Endothelial cell of umbilical vein (primary cell): Measurements from ENCODE around the gene BDH1.

ENCODE experiments used
- EZH2 ChIP-seq: IDR thresholded peaks from 2 replicates; pipeline ENCODE4 v1.6.1; 2012; ENCODE audit warnings: borderline replicate concordance, low read depth, mild to moderate bottlenecking, moderate library complexity, low read length, inconsistent platforms; ENCODE audit not compliant: severe bottlenecking
- FOS ChIP-seq: IDR thresholded peaks from 2 replicates; pipeline ENCODE4 v1.6.1; 2011; ENCODE audit warnings: mild to moderate bottlenecking, low read length, moderate library complexity, borderline replicate concordance; ENCODE audit not compliant: insufficient read depth
- GATA2 ChIP-seq: IDR thresholded peaks from 2 replicates; pipeline ENCODE4 v1.7.0; 2011; ENCODE audit warnings: low read depth, mild to moderate bottlenecking, moderate library complexity, mixed read lengths, low read length; ENCODE audit not compliant: insufficient read length, insufficient read depth
- JUN ChIP-seq: IDR thresholded peaks from 2 replicates; pipeline ENCODE4 v1.6.1; 2011; ENCODE audit warnings: borderline replicate concordance, low read depth; ENCODE audit not compliant: insufficient read length, insufficient read depth
- MYC ChIP-seq: IDR thresholded peaks from one replicate; pipeline ENCODE4 v1.6.1; 2011; ENCODE audit warnings: mild to moderate bottlenecking, low read depth, low read length
- POLR2A ChIP-seq: IDR thresholded peaks from 2 replicates; pipeline ENCODE4 v1.6.1; 2012; ENCODE audit warnings: low read depth, mild to moderate bottlenecking, control low read depth, low read length
- POLR2AphosphoS5 ChIP-seq: IDR thresholded peaks from 2 replicates; pipeline ENCODE4 v1.6.1; 2012; ENCODE audit warnings: low read depth, mild to moderate bottlenecking, control low read depth, low read length, moderate library complexity; ENCODE audit not compliant: insufficient read depth
- TF ChIP-seq, protein P1 (sequence below), 2 donors: IDR thresholded peaks; 1 replicate in 1 of 2; 2 replicates in 1 of 2; pipeline ENCODE4 v1.5.1; 2011; ENCODE audit warnings: low read length in 2 of 2, mild to moderate bottlenecking in 2 of 2, moderate library complexity in 2 of 2, control low read depth in 1 of 2, inconsistent platforms in 1 of 2, low read depth in 1 of 2; ENCODE audit not compliant: insufficient read depth in 1 of 2; ENCODE audit errors: extremely low read depth in 1 of 2
- TF ChIP-seq, protein P2 (sequence below): IDR thresholded peaks from 2 replicates; pipeline ENCODE4 v1.6.1; 2011; ENCODE audit not compliant: insufficient read depth, insufficient read length

DNA sequence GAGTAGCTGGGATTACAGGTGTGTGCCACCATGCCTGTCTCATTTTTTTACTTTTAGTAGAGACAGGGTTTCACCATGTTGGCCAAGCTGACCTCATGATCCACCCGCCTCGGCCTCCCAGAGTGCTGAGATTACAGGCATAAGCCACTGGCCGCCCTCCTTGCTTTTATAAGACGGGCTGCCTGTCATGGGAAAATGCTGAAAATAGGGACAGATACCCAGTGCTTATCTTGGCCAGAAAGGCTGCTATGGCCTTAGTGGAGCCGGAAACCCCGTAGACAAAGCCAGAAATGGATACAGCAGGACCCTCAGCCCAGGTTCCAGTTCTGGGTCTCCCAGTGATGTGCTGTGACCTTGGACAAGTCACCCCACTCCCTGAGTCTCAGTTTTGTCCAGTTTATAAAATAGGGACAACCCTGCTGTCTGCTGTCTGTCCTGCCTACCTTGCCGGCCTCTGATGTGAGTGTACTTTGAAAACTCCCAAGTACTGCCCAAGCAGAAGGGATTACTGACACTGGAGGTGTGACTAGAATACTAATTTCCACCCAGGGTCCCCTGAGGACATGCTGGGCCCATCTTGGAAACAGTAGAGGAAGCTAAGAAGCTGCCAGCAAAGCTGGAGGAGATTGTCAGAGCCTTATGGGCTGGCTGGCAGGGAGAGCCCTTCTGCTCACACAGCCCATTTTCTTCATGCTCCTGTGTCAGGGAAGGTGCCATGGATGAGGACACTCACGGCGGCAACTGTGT lies 59.6 kb downstream of the BDH1 start:
- TF ChIP-seq POLR2A (no peak), POLR2AphosphoS5 (no peak), JUN (no peak), MYC (no peak), EZH2 (no peak), FOS (no peak), GATA2 (no peak)
- TF ChIP-seq, protein P1, sequence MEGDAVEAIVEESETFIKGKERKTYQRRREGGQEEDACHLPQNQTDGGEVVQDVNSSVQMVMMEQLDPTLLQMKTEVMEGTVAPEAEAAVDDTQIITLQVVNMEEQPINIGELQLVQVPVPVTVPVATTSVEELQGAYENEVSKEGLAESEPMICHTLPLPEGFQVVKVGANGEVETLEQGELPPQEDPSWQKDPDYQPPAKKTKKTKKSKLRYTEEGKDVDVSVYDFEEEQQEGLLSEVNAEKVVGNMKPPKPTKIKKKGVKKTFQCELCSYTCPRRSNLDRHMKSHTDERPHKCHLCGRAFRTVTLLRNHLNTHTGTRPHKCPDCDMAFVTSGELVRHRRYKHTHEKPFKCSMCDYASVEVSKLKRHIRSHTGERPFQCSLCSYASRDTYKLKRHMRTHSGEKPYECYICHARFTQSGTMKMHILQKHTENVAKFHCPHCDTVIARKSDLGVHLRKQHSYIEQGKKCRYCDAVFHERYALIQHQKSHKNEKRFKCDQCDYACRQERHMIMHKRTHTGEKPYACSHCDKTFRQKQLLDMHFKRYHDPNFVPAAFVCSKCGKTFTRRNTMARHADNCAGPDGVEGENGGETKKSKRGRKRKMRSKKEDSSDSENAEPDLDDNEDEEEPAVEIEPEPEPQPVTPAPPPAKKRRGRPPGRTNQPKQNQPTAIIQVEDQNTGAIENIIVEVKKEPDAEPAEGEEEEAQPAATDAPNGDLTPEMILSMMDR (IDR thresholded peaks at IDR 0.05; ENCODE audit: extremely low read depth in 1 of 2, insufficient read depth in 1 of 2, low read depth in 1 of 2, low read length in 2 of 2): no peak
- TF ChIP-seq, protein P2, sequence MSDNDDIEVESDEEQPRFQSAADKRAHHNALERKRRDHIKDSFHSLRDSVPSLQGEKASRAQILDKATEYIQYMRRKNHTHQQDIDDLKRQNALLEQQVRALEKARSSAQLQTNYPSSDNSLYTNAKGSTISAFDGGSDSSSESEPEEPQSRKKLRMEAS: no peak
